Measurements from ENCODE around the gene PTGER3.

Gene PTGER3

GRCh38 chr1:71019233-71019969 is 28.2 kb downstream of the PTGER3 start:
- Histone ChIP-seq H3K4me1 (ENCODE audit: control insufficient read depth in 5 of 5, insufficient read depth in 5 of 5, low read length in 5 of 5) (peaks cover 0 to 28% (median 7%) of the 10 kb centered on the region in 5 donors), H3K36me3 (ENCODE audit: control insufficient read depth in 5 of 5, insufficient read depth in 5 of 5, low read length in 5 of 5) (no peaks in the 10 kb centered on the region), H3K27ac (ENCODE audit: low read depth, low read length) (peak overlapping the region; percentile 85), H3K27me3 (ENCODE audit: control insufficient read depth in 5 of 5, insufficient read depth in 4 of 5, low read length in 5 of 5) (no peaks in the 10 kb centered on the region), H3K4me3 (ENCODE audit: low read depth in 1 of 5, low read length in 5 of 5) (no peak overlapping the region), H3K9me3 (ENCODE audit: control insufficient read depth in 5 of 5, low read length in 5 of 5) (no peaks in the 10 kb centered on the region), H3K9ac (ENCODE audit: low read length in 5 of 5) (peak overlapping the region in 2 of 5 donors; percentile 38 to 53)

- Histone ChIP-seq H3K36me3 (ENCODE audit: control insufficient read depth in 5 of 5, insufficient read depth in 5 of 5, low read length in 5 of 5) (no peaks in the 10 kb centered on the region), H3K27ac (ENCODE audit: low read depth, low read length) (peak overlapping the region; percentile 85), H3K4me3 (ENCODE audit: low read depth in 1 of 5, low read length in 5 of 5) (no peak overlapping the region), H3K9ac (ENCODE audit: low read length in 5 of 5) (no peak overlapping the region), H3K27me3 (ENCODE audit: control insufficient read depth in 5 of 5, insufficient read depth in 4 of 5, low read length in 5 of 5) (no peaks in the 10 kb centered on the region), H3K4me1 (ENCODE audit: control insufficient read depth in 5 of 5, insufficient read depth in 5 of 5, low read length in 5 of 5) (peaks cover 0 to 28% (median 7%) of the 10 kb centered on the region in 5 donors), H3K9me3 (ENCODE audit: control insufficient read depth in 5 of 5, low read length in 5 of 5) (no peaks in the 10 kb centered on the region)
Observed at GRCh38 chr1:71018791-71019190, 28.8 kb downstream of the PTGER3 start.

GRCh38 chr1:71015745-71016144 is 31.9 kb downstream of the PTGER3 start:
- Histone ChIP-seq H3K27me3 (ENCODE audit: control insufficient read depth in 5 of 5, insufficient read depth in 4 of 5, low read length in 5 of 5) (no peaks in the 10 kb centered on the region), H3K4me1 (ENCODE audit: control insufficient read depth in 5 of 5, insufficient read depth in 5 of 5, low read length in 5 of 5) (peaks cover 0 to 25% (median 7%) of the 10 kb centered on the region in 5 donors), H3K27ac (ENCODE audit: low read depth, low read length) (peak overlapping the region; percentile 77), H3K9me3 (ENCODE audit: control insufficient read depth in 5 of 5, low read length in 5 of 5) (no peaks in the 10 kb centered on the region), H3K9ac (ENCODE audit: low read length in 5 of 5) (no peak overlapping the region), H3K4me3 (ENCODE audit: low read depth in 1 of 5, low read length in 5 of 5) (no peak overlapping the region), H3K36me3 (ENCODE audit: control insufficient read depth in 5 of 5, insufficient read depth in 5 of 5, low read length in 5 of 5) (peaks cover 0 to 18% (median 5%) of the 10 kb centered on the region in 5 donors)

- no peak overlapping the region for H3K4me3 ChIP-seq (ENCODE audit: low read depth in 1 of 5, low read length in 5 of 5)
- peaks cover 0 to 14% (median 7%) of the 10 kb centered on the region in 5 donors for H3K4me1 ChIP-seq (ENCODE audit: control insufficient read depth in 5 of 5, insufficient read depth in 5 of 5, low read length in 5 of 5)
- H3K9me3 ChIP-seq (ENCODE audit: control insufficient read depth in 5 of 5, low read length in 5 of 5), result no peaks in the 10 kb centered on the region
- H3K36me3 ChIP-seq (ENCODE audit: control insufficient read depth in 5 of 5, insufficient read depth in 5 of 5, low read length in 5 of 5), result peaks cover 0 to 30% (median 7%) of the 10 kb centered on the region in 5 donors
- H3K27me3 ChIP-seq (ENCODE audit: control insufficient read depth in 5 of 5, insufficient read depth in 4 of 5, low read length in 5 of 5), result no peaks in the 10 kb centered on the region
- H3K27ac ChIP-seq (ENCODE audit: low read depth, low read length), result peak overlapping the region; percentile 77
- H3K9ac ChIP-seq (ENCODE audit: low read length in 5 of 5), result no peak overlapping the region
Observed at GRCh38 chr1:71014178-71014579, 33.4 kb downstream of the PTGER3 start.

- Histone ChIP-seq H3K27me3 (ENCODE audit: control insufficient read depth in 5 of 5, insufficient read depth in 4 of 5, low read length in 5 of 5) (no peaks in the 10 kb centered on the region), H3K9ac (ENCODE audit: low read length in 5 of 5) (no peak overlapping the region), H3K36me3 (ENCODE audit: control insufficient read depth in 5 of 5, insufficient read depth in 5 of 5, low read length in 5 of 5) (no peaks in the 10 kb centered on the region), H3K4me1 (ENCODE audit: control insufficient read depth in 5 of 5, insufficient read depth in 5 of 5, low read length in 5 of 5) (peaks cover 0 to 9% (median 5%) of the 10 kb centered on the region in 5 donors), H3K27ac (ENCODE audit: low read depth, low read length) (no peak overlapping the region), H3K4me3 (ENCODE audit: low read depth in 1 of 5, low read length in 5 of 5) (no peak overlapping the region), H3K9me3 (ENCODE audit: control insufficient read depth in 5 of 5, low read length in 5 of 5) (no peaks in the 10 kb centered on the region)
Observed at GRCh38 chr1:71002709-71003475, 44.7 kb downstream of the PTGER3 start.

GRCh38 chr1:71001624-71002023 is 46.0 kb downstream of the PTGER3 start:
- H3K4me1 ChIP-seq (ENCODE audit: control insufficient read depth in 5 of 5, insufficient read depth in 5 of 5, low read length in 5 of 5), result peaks cover 0 to 12% (median 6%) of the 10 kb centered on the region in 5 donors
- no peak overlapping the region for H3K9ac ChIP-seq (ENCODE audit: low read length in 5 of 5)
- peak overlapping the region; percentile 17 for H3K27ac ChIP-seq (ENCODE audit: low read depth, low read length)
- H3K4me3 ChIP-seq (ENCODE audit: low read depth in 1 of 5, low read length in 5 of 5), result no peak overlapping the region
- no peaks in the 10 kb centered on the region for H3K27me3 ChIP-seq (ENCODE audit: control insufficient read depth in 5 of 5, insufficient read depth in 4 of 5, low read length in 5 of 5)
- H3K36me3 ChIP-seq (ENCODE audit: control insufficient read depth in 5 of 5, insufficient read depth in 5 of 5, low read length in 5 of 5), result no peaks in the 10 kb centered on the region
- no peaks in the 10 kb centered on the region for H3K9me3 ChIP-seq (ENCODE audit: control insufficient read depth in 5 of 5, low read length in 5 of 5)

- H3K27me3 ChIP-seq (ENCODE audit: control insufficient read depth in 5 of 5, insufficient read depth in 4 of 5, low read length in 5 of 5), result no peaks in the 10 kb centered on the region
- H3K4me3 ChIP-seq (ENCODE audit: low read depth in 1 of 5, low read length in 5 of 5), result no peak overlapping the region
- peaks cover 0 to 6% (median 0%) of the 10 kb centered on the region in 5 donors for H3K4me1 ChIP-seq (ENCODE audit: control insufficient read depth in 5 of 5, insufficient read depth in 5 of 5, low read length in 5 of 5)
- H3K27ac ChIP-seq (ENCODE audit: low read depth, low read length), result no peak overlapping the region
- H3K36me3 ChIP-seq (ENCODE audit: control insufficient read depth in 5 of 5, insufficient read depth in 5 of 5, low read length in 5 of 5), result no peaks in the 10 kb centered on the region
- no peaks in the 10 kb centered on the region for H3K9me3 ChIP-seq (ENCODE audit: control insufficient read depth in 5 of 5, low read length in 5 of 5)
- no peak overlapping the region for H3K9ac ChIP-seq (ENCODE audit: low read length in 5 of 5)
Observed at GRCh38 chr1:70997793-70998192, 49.8 kb downstream of the PTGER3 start.

GRCh38 chr1:70994753-70995268 is 52.8 kb downstream of the PTGER3 start:
- Histone ChIP-seq H3K9me3 (ENCODE audit: control insufficient read depth in 5 of 5, low read length in 5 of 5) (no peaks in the 10 kb centered on the region), H3K4me1 (ENCODE audit: control insufficient read depth in 5 of 5, insufficient read depth in 5 of 5, low read length in 5 of 5) (peaks cover 0 to 6% (median 0%) of the 10 kb centered on the region in 5 donors), H3K4me3 (ENCODE audit: low read depth in 1 of 5, low read length in 5 of 5) (no peak overlapping the region), H3K27me3 (ENCODE audit: control insufficient read depth in 5 of 5, insufficient read depth in 4 of 5, low read length in 5 of 5) (no peaks in the 10 kb centered on the region), H3K27ac (ENCODE audit: low read depth, low read length) (no peak overlapping the region), H3K36me3 (ENCODE audit: control insufficient read depth in 5 of 5, insufficient read depth in 5 of 5, low read length in 5 of 5) (no peaks in the 10 kb centered on the region), H3K9ac (ENCODE audit: low read length in 5 of 5) (no peak overlapping the region)

- no peak overlapping the region for H3K4me3 ChIP-seq (ENCODE audit: low read depth in 1 of 5, low read length in 5 of 5)
- no peaks in the 10 kb centered on the region for H3K27me3 ChIP-seq (ENCODE audit: control insufficient read depth in 5 of 5, insufficient read depth in 4 of 5, low read length in 5 of 5)
- peaks cover 0 to 14% (median 0%) of the 10 kb centered on the region in 5 donors for H3K4me1 ChIP-seq (ENCODE audit: control insufficient read depth in 5 of 5, insufficient read depth in 5 of 5, low read length in 5 of 5)
- no peak overlapping the region for H3K27ac ChIP-seq (ENCODE audit: low read depth, low read length)
- H3K36me3 ChIP-seq (ENCODE audit: control insufficient read depth in 5 of 5, insufficient read depth in 5 of 5, low read length in 5 of 5), result no peaks in the 10 kb centered on the region
- H3K9ac ChIP-seq (ENCODE audit: low read length in 5 of 5), result no peak overlapping the region
- H3K9me3 ChIP-seq (ENCODE audit: control insufficient read depth in 5 of 5, low read length in 5 of 5), result no peaks in the 10 kb centered on the region
Observed at GRCh38 chr1:70993798-70994197, 53.8 kb downstream of the PTGER3 start.

- Histone ChIP-seq H3K4me3 (ENCODE audit: low read depth in 1 of 5, low read length in 5 of 5) (no peak overlapping the region), H3K4me1 (ENCODE audit: control insufficient read depth in 5 of 5, insufficient read depth in 5 of 5, low read length in 5 of 5) (peaks cover 0 to 11% (median 0%) of the 10 kb centered on the region in 5 donors), H3K27me3 (ENCODE audit: control insufficient read depth in 5 of 5, insufficient read depth in 4 of 5, low read length in 5 of 5) (no peaks in the 10 kb centered on the region), H3K36me3 (ENCODE audit: control insufficient read depth in 5 of 5, insufficient read depth in 5 of 5, low read length in 5 of 5) (no peaks in the 10 kb centered on the region), H3K9ac (ENCODE audit: low read length in 5 of 5) (no peak overlapping the region), H3K9me3 (ENCODE audit: control insufficient read depth in 5 of 5, low read length in 5 of 5) (no peaks in the 10 kb centered on the region), H3K27ac (ENCODE audit: low read depth, low read length) (no peak overlapping the region)
Observed at GRCh38 chr1:70992521-70992920, 55.1 kb downstream of the PTGER3 start.

Measured in subcutaneous abdominal adipose tissue (tissue), 5 donors.